GM15510 (cell line): ENCODE measurements around the gene ATXN10.

Experiments used
- POLR2A ChIP-seq: IDR thresholded peaks from 3 replicates; pipeline ENCODE4 v1.6.1; 2011; ENCODE audit warnings: borderline replicate concordance; ENCODE audit not compliant: insufficient read length; ENCODE audit errors: extremely low read depth

The ATXN10 gene

DNA sequence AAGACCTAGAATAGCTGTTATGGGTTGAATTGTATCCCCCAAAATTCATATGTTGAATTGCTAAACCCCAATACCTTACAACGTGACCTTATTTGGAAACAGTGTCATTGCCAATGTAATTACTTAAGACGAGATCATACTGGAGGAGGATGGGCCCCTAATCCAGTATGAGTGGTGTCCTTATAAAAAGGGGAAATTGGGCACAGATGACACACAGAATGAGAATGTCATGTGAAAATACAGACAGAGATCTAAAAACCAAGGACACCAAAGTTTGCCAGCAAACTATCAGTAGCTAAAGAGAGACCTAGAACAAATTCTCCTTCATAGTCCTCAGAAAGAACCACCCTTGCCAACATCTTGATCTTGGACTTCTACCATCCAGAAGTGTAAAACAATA is 127.7 kb downstream of the ATXN10 start:
- TF ChIP-seq POLR2A = no peak

DNA sequence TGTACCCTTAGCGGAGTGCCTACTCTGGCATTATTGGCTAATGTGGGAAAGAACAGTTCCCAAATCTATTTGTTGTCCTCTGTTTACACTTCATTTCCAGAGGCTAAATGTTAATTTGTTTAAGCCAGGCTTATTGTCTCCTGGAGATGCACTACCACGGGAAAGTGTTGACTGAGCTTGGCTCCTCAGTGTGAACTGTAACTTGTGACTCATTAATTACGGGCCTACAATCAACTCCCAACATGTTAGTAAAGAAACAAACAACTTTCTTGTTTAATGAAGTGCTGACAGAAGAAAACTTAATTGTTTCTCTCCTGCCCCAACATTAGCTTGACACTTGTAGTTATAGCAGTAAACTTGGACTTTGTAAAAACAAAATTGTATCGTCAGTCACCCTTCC is 130.4 kb downstream of the ATXN10 start:
- no peak for TF ChIP-seq POLR2A

DNA sequence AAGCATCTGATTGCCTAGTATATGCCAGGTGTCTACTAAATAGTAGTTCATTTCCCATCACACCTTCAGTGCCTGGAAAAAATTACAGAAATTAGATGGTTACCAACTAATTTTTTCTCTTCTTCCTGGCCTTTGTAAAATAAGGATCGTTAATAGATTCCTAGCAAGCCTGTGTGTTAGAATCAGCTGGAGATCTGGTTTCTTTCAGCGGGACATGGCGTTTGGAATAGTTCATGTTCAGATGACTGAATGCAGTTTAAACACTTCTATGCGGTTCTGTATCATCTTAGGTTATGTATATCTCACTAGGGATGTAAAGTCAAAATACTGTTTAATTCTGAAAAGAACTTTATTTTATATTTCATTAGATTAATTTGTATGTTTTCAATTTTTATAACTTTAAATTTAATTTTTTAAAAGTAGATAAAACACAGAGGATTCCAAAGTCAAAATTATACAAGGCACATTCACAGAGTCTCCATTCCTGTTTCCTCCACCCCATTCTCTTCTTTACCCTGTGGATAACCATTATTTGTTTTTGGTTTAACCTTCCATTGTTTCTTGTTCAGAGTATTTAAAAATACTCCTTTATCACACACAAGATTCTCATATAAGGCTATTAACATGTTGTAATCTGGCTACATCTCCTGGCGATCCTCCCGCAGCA is 132.8 kb downstream of the ATXN10 start:
- no peak for TF ChIP-seq POLR2A

DNA sequence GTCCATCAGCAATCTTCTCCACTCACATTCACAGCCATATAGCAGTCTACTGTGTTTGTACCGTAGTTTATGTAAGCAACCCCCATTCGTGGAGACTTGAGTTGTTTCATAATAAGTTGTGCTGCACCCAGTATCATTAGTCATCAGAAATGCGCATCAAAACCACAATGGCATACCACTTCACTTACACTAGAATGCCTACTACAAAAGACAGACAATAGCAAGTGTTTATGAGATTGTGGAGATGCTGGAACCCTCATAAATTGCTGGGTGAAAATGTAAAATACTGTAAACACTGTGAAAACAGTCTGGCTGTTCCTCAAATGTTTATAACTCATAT is 133.3 kb downstream of the ATXN10 start:
- no peak for TF ChIP-seq POLR2A

DNA sequence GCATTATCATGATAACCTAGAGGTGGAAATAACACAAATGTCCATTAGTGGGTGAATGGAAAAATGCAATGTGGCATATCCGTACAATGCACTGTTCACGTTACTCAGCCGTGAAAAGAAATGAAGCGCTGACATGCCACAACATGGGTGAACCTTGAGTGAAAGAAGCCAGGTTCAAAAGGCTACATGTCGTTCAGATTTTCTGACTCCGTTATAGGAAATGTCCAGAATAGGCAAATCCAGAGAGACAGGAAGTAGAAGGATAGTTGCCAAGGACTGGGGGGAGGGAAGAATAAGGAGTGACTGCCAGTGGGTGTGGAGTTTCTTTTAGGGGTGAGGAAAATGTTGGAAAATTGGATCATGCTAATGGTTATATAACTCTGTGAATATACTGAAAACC is 133.8 kb downstream of the ATXN10 start:
- no peak for TF ChIP-seq POLR2A

DNA sequence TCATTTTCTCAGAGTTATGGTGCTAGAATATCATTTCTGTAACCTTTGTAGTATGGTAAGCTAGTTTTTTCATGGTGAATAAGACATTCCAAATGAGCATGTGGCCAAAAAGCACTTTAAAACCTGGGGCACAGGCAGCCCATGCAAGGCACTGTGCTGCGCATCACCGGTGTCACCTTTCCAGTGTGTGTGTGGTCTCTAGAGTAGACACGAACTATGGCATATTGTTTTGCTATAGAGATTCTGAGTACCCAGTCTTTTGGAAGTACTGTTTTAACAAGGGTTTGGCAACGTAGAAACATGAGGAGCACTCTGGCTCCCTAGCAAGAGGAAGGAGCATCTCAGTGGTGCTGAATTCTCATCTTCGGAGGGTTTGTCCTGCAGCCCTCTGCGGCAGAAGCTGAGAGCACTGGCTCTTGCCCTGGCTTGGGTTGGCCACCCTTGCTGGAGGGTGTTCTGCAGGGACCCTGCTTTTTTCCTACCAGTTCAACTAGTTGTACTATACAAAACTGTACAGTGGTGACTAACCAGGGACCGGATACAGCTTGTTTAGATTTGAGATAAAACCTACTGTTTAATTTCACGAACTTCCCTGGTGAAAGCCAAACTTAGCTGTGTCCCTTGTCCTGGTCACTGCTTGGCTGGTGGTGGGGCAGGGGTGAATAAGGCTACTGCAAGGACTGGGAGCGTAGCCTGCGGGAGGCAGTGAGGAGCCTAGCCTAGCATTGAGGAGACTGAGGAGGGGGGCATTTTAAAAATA is 135.7 kb downstream of the ATXN10 start:
- no peak for TF ChIP-seq POLR2A

DNA sequence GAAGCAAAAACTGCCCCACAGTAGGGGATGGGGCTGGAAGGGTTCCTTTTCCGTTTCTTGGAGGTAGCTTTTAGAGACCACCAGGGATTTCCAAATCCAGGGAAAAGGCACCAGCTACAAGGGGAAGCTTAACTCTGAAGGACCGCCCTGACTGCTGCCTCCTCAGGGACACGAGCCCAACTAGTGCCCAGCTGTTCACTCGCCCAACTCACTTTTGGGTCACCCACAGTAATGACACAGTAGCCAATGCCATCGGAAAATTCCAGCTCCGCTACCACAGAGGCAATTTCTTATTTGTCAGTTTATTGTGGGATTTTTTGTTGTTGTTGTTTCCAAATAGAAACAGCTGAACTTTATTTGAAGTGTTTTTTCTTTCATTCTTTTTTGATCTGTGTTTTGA is 141.3 kb downstream of the ATXN10 start:
- TF ChIP-seq POLR2A = no peak

DNA sequence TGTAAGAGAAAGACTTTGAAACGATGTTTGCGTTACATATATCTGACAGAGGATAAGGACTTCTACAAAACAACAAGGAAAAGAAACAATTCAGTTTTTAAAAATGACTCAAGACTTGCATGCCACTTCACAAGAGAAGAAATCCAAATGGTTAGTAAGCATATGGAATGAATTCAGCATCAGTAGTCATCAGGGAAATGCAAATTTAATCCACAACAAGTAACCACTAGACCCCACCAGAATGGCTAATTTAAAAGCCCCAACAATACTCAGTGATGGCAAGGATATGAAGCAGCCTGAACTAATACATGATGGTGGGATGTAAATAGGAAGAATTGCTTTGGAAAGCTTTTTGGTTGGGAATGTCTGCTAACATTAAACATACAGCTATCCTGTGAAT is 142.6 kb downstream of the ATXN10 start:
- no peak for TF ChIP-seq POLR2A

DNA sequence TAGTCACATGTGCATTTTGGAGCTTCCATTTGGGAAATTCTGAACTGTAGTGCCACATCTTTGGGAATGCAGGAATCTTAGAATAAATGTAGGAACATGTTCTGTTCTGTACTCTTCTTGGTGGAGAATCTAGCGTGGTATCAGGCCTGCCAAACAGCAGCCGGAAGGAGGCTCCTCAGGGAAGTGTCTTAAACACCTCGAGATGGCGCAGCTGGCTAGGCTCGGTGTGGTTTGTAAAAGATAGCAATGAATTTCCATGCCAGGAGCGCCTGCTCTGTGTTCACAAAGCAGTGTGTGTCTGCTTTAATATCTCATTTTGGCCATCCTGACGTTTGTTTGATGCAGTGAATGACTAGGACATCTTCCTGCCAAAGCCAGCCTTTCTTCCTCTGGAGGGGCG is 145.1 kb downstream of the ATXN10 start:
- TF ChIP-seq POLR2A = no peak

DNA sequence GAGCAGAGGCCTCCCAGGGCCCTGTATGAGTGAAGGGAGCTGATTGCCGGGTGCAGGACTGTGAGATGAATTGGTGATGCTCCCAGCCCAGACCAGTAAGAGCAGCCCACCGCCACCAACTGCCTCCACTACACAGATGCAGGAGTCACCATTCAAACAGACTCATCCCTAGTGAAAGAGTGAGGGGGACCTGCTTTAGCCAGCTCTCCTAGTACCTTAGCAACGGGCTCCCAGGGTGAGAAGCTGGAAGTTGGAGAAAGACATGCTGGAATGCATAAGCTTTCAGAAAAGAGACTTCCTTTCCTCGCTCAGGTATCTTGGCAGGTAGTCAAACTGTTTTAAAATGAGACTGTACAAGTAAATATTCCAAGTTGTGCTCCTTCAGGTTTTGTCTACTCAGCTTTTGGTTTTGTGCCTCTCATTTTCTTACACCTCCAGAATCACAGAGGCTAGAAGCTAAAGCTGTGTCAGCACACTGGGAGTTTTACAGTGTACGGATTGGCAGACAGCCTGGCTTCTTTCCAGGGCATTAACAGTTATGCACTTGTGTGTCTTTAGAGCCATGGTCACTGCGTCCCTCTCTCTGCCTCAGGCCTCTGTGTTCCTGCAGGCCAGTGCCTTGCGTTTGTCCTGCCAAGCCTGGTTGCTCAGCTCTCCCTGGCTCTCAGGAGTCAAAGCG is 146.2 kb downstream of the ATXN10 start:
- no peak for TF ChIP-seq POLR2A

DNA sequence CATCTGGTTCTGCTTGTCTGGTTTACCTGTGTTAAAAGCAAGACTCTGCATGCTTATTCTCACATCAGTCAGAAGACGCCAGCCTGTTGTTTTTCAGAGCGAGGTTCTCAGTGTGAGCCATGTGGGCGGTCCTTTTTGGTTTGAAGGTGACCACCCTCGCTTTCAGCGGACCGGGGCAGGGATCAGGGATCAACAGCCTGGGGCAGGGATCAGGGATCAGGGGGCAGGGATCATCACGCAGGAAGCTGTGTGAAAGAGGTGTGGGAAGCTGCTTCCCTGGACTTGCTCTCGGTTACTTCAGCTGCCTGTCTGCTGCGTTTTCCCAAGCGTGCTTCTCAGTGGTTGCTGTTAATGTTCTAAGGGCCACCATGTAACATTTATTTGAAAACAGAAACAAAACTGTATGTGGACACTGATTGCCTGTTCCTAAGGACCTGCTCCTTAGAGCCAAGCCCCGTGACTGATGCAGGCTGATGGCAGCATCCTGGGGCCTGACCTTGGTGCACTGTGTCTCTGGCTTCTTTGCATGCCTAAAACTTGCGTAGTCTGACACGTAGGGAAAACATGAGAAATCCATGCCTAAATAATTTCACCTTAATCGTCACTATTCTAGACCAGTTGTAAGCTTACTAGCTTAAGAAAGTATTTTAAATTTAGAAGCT is 146.9 kb downstream of the ATXN10 start:
- no peak for TF ChIP-seq POLR2A

DNA sequence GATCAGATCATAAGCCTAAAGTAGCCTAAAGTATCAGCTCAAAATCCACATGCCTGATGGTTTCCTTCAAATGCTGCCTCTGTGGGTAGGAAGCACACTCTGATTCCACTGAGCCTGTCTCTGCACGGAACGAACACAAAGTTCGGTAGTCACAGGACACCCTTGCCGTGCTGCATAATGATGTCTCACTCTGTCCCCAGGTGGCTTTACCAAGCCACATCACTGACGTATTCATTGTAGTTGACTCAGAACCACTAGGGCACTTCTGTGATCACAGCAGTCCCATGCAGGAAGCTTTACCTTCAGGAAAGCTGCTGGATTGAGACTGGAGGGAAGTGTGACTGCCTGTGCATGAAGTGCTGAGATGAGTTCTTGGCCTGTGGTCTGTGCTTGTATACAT is 147.7 kb downstream of the ATXN10 start:
- no peak for TF ChIP-seq POLR2A

DNA sequence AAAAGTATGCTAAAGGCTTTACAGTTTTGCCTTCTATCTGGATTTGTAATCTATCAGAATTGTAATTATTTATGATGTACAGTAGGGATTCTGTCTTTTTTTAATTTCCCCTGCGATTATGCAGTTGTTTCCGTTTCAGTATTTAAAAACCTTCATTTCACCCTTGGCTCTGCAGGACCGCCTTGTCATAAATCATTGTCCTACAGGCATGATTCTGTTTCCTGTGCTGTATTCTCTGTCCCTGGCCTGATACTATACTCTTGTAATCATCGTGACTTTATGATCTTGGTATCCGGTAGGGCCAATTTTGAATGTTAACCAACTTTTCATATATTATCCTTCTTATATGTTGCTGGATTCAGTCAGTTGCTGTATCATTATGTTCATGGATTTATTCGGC is 151.7 kb downstream of the ATXN10 start:
- TF ChIP-seq POLR2A = no peak

DNA sequence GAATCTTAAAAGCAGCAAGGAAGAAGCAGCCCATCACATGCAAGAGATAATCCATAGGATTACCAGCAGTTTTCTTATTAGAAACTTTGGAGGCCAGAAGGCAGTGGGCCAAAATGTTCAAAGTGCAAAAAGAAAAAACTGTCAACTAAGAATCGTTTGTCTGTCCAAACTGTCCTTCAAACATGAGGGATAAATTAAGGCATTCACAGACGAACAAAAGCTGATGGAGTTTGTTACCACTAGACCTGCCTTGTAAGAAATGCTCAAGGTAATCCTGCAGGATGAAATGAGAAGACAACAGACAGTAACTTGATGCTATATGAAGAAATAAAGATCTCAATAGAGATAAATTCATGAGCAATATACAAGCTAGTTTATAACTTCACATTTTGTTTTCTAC is 154.9 kb downstream of the ATXN10 start:
- TF ChIP-seq POLR2A = no peak

DNA sequence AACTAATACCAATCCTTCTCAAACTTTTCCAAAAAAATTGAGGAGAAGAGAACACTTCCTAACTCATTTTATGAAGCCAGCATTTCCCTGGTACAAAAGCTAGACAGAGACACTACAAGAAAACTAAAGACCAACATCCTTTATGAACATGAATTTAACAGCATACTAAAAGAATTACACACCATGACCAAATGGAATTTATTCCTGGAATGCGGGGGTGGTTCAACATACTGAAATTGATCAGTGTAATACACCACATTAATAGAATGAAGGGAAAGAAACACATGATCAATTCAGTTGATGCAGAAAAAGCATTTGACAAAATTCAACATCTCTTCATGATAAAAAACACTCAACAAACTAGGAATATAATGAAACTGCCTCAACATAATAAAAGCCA is 157.2 kb downstream of the ATXN10 start:
- TF ChIP-seq POLR2A = no peak
